Vagina (tissue), 2 donors: ENCODE results near the gene CHRNB1.

Source experiments
- POLR2A ChIP-seq, 2 donors: fragments of 450-650 bp; IDR thresholded peaks; one replicate each; pipeline ENCODE4 v1.6.1; 2017; ENCODE audit warnings: antibody characterized with exemption in 2 of 2, mild to moderate bottlenecking in 2 of 2, moderate library complexity in 2 of 2
- POLR2AphosphoS5 ChIP-seq, 2 donors: sonication (generic); formaldehyde crosslinking; IDR thresholded peaks; one replicate each; pipeline ENCODE4 v1.9.0; 2017; ENCODE audit warnings: antibody characterized with exemption in 2 of 2, mild to moderate bottlenecking in 2 of 2, low read depth in 1 of 2; ENCODE audit not compliant: insufficient read depth in 1 of 2
- TF ChIP-seq, protein P1 (sequence below), 3 experiments: fragments of 450-650 bp in 2 of 3; fragments of 200-600 bp in 1 of 3; sonication (generic) in 1 of 3; IDR thresholded peaks; one replicate each; pipeline ENCODE4 v1.5.1; 2017 to 2019; ENCODE audit warnings: antibody characterized with exemption in 3 of 3, mild to moderate bottlenecking in 2 of 3, moderate library complexity in 2 of 3

DNA sequence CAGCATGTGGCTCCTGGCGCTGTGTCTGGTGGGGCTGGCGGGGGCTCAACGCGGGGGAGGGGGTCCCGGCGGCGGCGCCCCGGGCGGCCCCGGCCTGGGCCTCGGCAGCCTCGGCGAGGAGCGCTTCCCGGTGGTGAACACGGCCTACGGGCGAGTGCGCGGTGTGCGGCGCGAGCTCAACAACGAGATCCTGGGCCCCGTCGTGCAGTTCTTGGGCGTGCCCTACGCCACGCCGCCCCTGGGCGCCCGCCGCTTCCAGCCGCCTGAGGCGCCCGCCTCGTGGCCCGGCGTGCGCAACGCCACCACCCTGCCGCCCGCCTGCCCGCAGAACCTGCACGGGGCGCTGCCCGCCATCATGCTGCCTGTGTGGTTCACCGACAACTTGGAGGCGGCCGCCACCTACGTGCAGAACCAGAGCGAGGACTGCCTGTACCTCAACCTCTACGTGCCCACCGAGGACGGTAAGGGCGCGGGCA is 36.6 kb upstream of the CHRNB1 start:
- TF ChIP-seq POLR2A (IDR thresholded peaks at IDR 0.05) (no peak), POLR2AphosphoS5 (IDR thresholded peaks at IDR 0.05; ENCODE audit: insufficient read depth in 1 of 2, low read depth in 1 of 2) (no peak)
- TF ChIP-seq, protein P1, sequence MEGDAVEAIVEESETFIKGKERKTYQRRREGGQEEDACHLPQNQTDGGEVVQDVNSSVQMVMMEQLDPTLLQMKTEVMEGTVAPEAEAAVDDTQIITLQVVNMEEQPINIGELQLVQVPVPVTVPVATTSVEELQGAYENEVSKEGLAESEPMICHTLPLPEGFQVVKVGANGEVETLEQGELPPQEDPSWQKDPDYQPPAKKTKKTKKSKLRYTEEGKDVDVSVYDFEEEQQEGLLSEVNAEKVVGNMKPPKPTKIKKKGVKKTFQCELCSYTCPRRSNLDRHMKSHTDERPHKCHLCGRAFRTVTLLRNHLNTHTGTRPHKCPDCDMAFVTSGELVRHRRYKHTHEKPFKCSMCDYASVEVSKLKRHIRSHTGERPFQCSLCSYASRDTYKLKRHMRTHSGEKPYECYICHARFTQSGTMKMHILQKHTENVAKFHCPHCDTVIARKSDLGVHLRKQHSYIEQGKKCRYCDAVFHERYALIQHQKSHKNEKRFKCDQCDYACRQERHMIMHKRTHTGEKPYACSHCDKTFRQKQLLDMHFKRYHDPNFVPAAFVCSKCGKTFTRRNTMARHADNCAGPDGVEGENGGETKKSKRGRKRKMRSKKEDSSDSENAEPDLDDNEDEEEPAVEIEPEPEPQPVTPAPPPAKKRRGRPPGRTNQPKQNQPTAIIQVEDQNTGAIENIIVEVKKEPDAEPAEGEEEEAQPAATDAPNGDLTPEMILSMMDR (IDR thresholded peaks at IDR 0.05): no peak
